ENCODE results near the gene NLRP5.

The NLRP5 gene

DNA sequence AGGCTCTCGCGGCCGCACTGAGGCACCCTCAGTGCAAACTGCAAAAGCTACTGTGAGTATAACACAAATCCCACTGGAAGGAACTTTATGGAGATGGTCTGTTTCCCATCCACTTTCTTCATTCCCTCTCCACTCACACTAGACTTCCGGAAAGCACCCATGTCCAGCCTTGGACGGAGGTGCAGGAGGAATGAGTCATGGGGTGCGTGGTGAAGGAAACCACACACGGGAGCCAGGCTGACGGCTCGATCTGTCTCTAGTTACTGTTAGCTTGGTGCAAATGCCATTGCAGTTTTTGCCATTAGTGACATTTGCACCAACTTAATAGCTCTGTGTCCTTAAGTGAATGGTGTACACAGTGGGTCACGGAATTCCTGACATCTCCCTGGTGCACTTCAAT is 24.4 kb upstream of the NLRP5 start:
- ATAC-seq (ENCODE audit: insufficient read depth, low read depth) (no peak), DNase-seq (no peak)
- TF ChIP-seq EZH2 (IDR thresholded peaks at IDR 0.05; ENCODE audit: borderline replicate concordance, low read depth, low read length, severe bottlenecking) = no peak
- no peak for TF ChIP-seq CTCF (IDR thresholded peaks at IDR 0.05; ENCODE audit: borderline replicate concordance, extremely low read depth, low read length, poor library complexity, severe bottlenecking)
- H3K4me1 ChIP-seq (ENCODE audit: insufficient read depth, low read length) = no peaks in the 10 kb centered on the region
- no peaks in the 10 kb centered on the region for H4K20me1 ChIP-seq (ENCODE audit: insufficient read depth, low read length)
- H3K27ac ChIP-seq (ENCODE audit: low read length) = no peak overlapping the region
- H3K27me3 ChIP-seq (ENCODE audit: insufficient read depth, low read length, poor library complexity) = no peaks in the 10 kb centered on the region
- H3K9ac ChIP-seq (ENCODE audit: low read depth, low read length) = no peak overlapping the region
- H3K36me3 ChIP-seq (ENCODE audit: insufficient read depth, low read length) = no peaks in the 10 kb centered on the region
- no peaks in the 10 kb centered on the region for H3K9me3 ChIP-seq (ENCODE audit: insufficient read depth, low read length, severe bottlenecking)
- no peak overlapping the region for H2AFZ ChIP-seq (ENCODE audit: low read depth, low read length)
- H3K4me3 ChIP-seq (ENCODE audit: low read depth in 1 of 2, low read length in 2 of 2) = no peak overlapping the region
- H3K4me2 ChIP-seq (ENCODE audit: insufficient read depth, low read length) = no peak overlapping the region
- no peaks in the 10 kb centered on the region for H3K79me2 ChIP-seq (ENCODE audit: insufficient read depth, low read length)

DNA sequence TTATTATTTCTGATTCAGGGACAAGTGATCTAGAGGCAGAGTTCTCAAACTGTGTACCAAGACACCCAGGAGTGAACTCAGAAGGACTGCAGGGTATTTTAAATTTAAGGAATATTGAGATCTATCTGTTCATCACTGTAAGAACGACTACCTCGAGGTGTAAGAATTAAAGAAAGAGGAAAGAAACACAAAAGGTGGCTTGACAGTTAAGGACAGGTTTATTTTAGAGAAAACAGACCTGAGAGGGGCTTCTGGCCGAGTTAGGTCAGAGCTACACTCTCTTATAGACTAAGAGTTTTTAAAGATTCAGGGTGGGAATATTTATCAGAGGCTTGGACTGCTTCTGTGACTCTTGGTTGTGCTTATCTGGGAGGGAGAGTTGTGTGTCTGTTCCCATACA is 12.6 kb upstream of the NLRP5 start:
- TF ChIP-seq CTCF (IDR thresholded peaks at IDR 0.05; ENCODE audit: borderline replicate concordance, extremely low read depth, low read length, poor library complexity, severe bottlenecking) (no peak), EZH2 (IDR thresholded peaks at IDR 0.05; ENCODE audit: borderline replicate concordance, low read depth, low read length, severe bottlenecking) (no peak)
- Histone ChIP-seq H3K79me2 (ENCODE audit: insufficient read depth, low read length) (no peaks in the 10 kb centered on the region), H3K27me3 (ENCODE audit: insufficient read depth, low read length, poor library complexity) (no peaks in the 10 kb centered on the region), H3K4me1 (ENCODE audit: insufficient read depth, low read length) (no peaks in the 10 kb centered on the region), H3K9me3 (ENCODE audit: insufficient read depth, low read length, severe bottlenecking) (no peaks in the 10 kb centered on the region), H3K36me3 (ENCODE audit: insufficient read depth, low read length) (no peaks in the 10 kb centered on the region), H4K20me1 (ENCODE audit: insufficient read depth, low read length) (no peaks in the 10 kb centered on the region), H3K27ac (ENCODE audit: low read length) (no peak overlapping the region), H3K9ac (ENCODE audit: low read depth, low read length) (no peak overlapping the region), H3K4me2 (ENCODE audit: insufficient read depth, low read length) (no peak overlapping the region), H3K4me3 (ENCODE audit: low read depth in 1 of 2, low read length in 2 of 2) (no peak overlapping the region), H2AFZ (ENCODE audit: low read depth, low read length) (no peak overlapping the region)
- ATAC-seq (ENCODE audit: insufficient read depth, low read depth) = no peak
- no peak for DNase-seq

GRCh38 chr19:55980415-55980814 is 6.2 kb upstream of the NLRP5 start:
- ATAC-seq (ENCODE audit: insufficient read depth, low read depth) (no peak), DNase-seq (no peak)
- Histone ChIP-seq H3K79me2 (ENCODE audit: insufficient read depth, low read length) (no peaks in the 10 kb centered on the region), H3K4me2 (ENCODE audit: insufficient read depth, low read length) (no peak overlapping the region), H4K20me1 (ENCODE audit: insufficient read depth, low read length) (no peaks in the 10 kb centered on the region), H3K27me3 (ENCODE audit: insufficient read depth, low read length, poor library complexity) (no peaks in the 10 kb centered on the region), H2AFZ (ENCODE audit: low read depth, low read length) (no peak overlapping the region), H3K9ac (ENCODE audit: low read depth, low read length) (no peak overlapping the region), H3K4me3 (ENCODE audit: low read depth in 1 of 2, low read length in 2 of 2) (no peak overlapping the region), H3K4me1 (ENCODE audit: insufficient read depth, low read length) (no peaks in the 10 kb centered on the region), H3K27ac (ENCODE audit: low read length) (no peak overlapping the region), H3K36me3 (ENCODE audit: insufficient read depth, low read length) (no peaks in the 10 kb centered on the region), H3K9me3 (ENCODE audit: insufficient read depth, low read length, severe bottlenecking) (no peaks in the 10 kb centered on the region)
- no peak for TF ChIP-seq EZH2 (IDR thresholded peaks at IDR 0.05; ENCODE audit: borderline replicate concordance, low read depth, low read length, severe bottlenecking)
- TF ChIP-seq CTCF (IDR thresholded peaks at IDR 0.05; ENCODE audit: borderline replicate concordance, extremely low read depth, low read length, poor library complexity, severe bottlenecking) = no peak

- no peaks in the 10 kb centered on the region for H3K9me3 ChIP-seq (ENCODE audit: insufficient read depth, low read length, severe bottlenecking)
- no peak for ATAC-seq (ENCODE audit: insufficient read depth, low read depth)
- no peak for TF ChIP-seq EZH2 (IDR thresholded peaks at IDR 0.05; ENCODE audit: borderline replicate concordance, low read depth, low read length, severe bottlenecking)
- TF ChIP-seq CTCF (IDR thresholded peaks at IDR 0.05; ENCODE audit: borderline replicate concordance, extremely low read depth, low read length, poor library complexity, severe bottlenecking) = no peak
Observed at GRCh38 chr19:55985254-55985653, 1.3 kb upstream of the NLRP5 start.

More at GRCh38 chr19:55985254-55985653, 1.3 kb upstream of the NLRP5 start:
- Histone ChIP-seq H3K79me2 (ENCODE audit: insufficient read depth, low read length) (no peaks in the 10 kb centered on the region), H3K36me3 (ENCODE audit: insufficient read depth, low read length) (no peaks in the 10 kb centered on the region), H3K9ac (ENCODE audit: low read depth, low read length) (no peak overlapping the region), H3K27ac (ENCODE audit: low read length) (no peak overlapping the region), H4K20me1 (ENCODE audit: insufficient read depth, low read length) (no peaks in the 10 kb centered on the region), H3K27me3 (ENCODE audit: insufficient read depth, low read length, poor library complexity) (no peaks in the 10 kb centered on the region), H2AFZ (ENCODE audit: low read depth, low read length) (no peak overlapping the region), H3K4me1 (ENCODE audit: insufficient read depth, low read length) (no peaks in the 10 kb centered on the region), H3K4me3 (ENCODE audit: low read depth in 1 of 2, low read length in 2 of 2) (no peak overlapping the region), H3K4me2 (ENCODE audit: insufficient read depth, low read length) (no peak overlapping the region)
- no peak for DNase-seq

All from DND-41 (cell line).